Activated CD8-positive, alpha-beta memory T cell treated with anti-CD3 and anti-CD28 coated beads for 36 hours (primary cell): Measurements from ENCODE around the gene ACAP1. TPM values are rescaled to one million over a fixed set of nuclear protein-coding genes. Genes with fewer than 3 reads are reported as not detected.

Experiments used
- CTCF ChIA-PET: fragments of 350-600 bp; sonication (Branson Sonifier 250); formaldehyde crosslinking; loops from one replicate; lab custom pipeline; 2021; ENCODE audit warnings: antibody characterized with exemption; lab: Charles Lee
- POLR2A ChIA-PET: fragments of 350-600 bp; sonication (Branson Sonifier 250); formaldehyde crosslinking; loops from one replicate; lab custom pipeline; 2021; ENCODE audit warnings: antibody characterized with exemption; lab: Charles Lee
- total RNA-seq, 2 experiments: library from RNA; stranded (reverse); gene quantifications; one replicate each; pipeline ENCODE4 v1.2.3, GENCODE V29; 2021

Gene ACAP1
- total RNA-seq, 2 experiments from 2014 or later, result 234 to 241 TPM

DNA sequence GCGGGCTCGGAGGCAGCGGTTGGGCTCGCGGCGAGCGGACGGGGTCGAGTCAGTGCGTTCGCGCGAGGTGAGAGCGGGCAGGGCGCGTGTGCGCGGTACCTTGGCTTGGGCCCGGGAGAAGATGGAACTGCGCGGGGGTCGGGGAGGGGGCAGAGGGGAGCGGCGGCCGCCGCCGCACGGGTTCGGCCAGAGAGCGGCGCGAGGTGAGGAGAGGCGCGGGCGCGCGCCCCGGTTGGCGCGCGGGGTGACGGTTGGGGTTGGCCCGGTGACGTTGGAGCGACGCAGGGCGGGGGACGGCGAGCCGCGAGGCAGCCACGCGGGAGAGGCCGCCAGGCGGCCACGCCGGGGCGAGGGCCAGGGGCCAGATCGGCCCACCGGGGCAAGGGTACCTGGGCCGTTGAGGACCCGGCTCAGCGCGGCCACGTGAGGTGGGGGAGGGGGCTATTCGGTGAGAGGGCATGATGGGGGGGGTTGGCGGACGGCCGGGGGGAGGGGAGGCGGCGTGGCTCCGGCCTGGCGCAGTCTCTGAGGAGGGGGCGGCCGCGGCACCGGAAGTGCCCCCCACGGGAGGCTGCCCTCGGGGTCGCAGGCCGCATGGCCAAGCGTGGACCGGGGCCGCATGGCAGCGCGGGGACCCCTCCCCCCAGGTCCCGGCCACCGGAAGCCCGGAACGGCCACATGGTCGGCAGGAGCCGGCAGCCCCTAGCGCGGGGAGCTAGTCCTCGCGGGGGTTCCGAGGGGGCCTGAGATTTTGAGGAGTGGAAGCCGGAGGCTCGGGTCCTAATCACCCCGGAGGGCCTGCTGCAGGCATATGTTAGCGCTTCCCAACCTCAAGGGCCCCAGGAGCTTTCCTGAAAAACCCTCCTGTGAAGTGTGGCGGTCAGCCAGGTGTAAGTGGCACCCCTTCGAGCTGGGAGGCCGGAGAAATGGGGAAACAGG is 28.4 kb upstream of the ACAP1 start:
- ChIA-PET POLR2A (interaction anchor here (0.5 to 2.0 kb wide), 9 partner anchors 22 to 940 kb away, joined by 3 to 12 read pairs (median 5); partner anchors contain the start of genes ACADVL, ACAP1, CTC1 and CTDNEP1), CTCF (no interaction called here)

DNA sequence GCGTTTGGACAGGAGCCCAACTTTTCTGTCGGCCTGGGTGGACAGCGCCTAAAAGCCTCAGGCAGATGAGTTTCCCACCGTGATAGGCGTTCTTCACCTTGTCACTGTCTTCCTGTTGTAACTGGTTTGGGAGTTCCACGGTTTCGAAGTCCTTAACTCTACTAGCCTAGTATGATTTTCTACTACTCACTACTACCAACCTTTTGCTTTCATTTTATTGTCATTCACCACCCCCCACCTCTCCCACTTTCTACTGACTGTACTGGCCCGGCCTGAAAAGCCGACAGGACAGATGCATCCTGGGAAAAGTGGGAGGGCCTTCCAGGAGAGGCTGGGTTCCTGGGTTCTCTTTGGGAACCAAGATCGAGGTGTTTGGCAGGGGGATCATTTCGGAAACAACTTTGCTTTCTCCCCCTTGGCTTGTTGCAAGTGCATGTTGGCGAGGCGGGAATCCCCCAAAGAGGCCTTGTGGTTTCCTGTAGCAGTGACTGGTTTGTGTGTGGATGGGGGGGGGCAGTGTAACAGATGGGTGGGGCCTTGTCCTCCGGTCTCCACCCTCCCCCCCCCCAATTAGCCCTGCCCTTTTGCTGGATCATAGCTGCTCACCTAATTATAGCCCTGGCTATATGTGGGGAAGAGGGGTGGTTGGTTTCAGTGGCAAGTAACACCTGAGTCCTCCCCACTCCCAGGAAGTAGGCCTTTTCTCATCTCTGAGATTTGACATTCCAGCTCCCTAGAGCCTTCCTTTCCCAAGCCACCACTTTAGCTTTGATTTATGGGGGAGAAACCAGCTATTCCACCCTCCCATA is 27.5 kb upstream of the ACAP1 start:
- POLR2A ChIA-PET, result interaction anchor here (0.5 to 2.0 kb wide), 12 partner anchors 21 to 939 kb away, joined by 3 to 12 read pairs (median 4); partner anchors contain the start of genes ACADVL, ACAP1, CTC1 and CTDNEP1
- CTCF ChIA-PET, result interaction anchor here (0.6 to 1.1 kb wide), 2 partner anchors 10 to 13 kb away, joined by 3 to 4 read pairs; no protein-coding TSS in a partner anchor

DNA sequence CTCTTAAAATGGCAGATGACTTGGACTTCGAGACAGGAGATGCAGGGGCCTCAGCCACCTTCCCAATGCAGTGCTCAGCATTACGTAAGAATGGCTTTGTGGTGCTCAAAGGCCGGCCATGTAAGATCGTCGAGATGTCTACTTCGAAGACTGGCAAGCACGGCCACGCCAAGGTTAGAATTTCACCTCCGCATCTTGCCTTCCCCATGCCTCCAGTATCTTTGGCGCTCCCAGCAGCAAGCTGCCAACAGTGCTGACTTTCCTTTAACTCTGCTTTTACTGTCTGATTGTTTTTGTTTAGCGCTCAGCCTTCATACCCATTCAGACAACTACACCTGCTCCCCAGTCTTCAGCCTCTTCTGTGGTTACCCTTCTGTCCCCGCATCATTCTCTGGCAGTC is 26.7 kb upstream of the ACAP1 start:
- POLR2A ChIA-PET, result interaction anchor here (0.5 to 2.0 kb wide), 7 partner anchors 20 to 267 kb away, joined by 3 to 12 read pairs (median 3); partner anchors contain the start of gene ACAP1
- CTCF ChIA-PET, result interaction anchor here (1.1 kb wide), 1 partner anchor 12 kb away, joined by 3 read pairs; no protein-coding TSS in a partner anchor

DNA sequence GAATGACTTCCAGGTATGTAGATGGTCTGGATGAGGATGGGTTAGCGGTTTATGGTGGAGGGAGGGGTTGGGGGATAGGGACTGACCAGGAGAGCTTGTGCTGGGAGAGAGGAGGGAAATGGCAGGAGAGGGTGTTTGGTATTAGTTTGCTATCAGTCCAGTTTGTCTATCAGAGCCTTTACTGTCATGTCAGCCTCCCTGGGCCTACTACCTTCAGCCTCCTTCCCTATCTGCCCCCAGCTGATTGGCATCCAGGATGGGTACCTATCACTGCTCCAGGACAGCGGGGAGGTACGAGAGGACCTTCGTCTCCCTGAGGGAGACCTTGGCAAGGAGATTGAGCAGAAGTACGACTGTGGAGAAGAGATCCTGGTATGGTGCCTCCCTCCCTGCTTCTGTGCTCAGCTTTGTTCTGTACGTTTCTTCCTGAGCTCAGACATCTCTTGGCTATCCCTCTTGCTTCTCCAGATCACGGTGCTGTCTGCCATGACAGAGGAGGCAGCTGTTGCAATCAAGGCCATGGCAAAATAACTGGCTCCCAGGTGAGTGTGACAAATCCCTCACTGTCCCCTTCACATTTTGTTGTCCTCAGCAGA is 25.1 kb upstream of the ACAP1 start:
- POLR2A ChIA-PET, result interaction anchor here (0.6 kb wide), 1 partner anchor 93 kb away, joined by 4 read pairs; the partner anchor contains the start of gene TMEM256
- CTCF ChIA-PET, result interaction anchor here (1.0 kb wide), 1 partner anchor 26 kb away, joined by 4 read pairs; no protein-coding TSS in a partner anchor

DNA sequence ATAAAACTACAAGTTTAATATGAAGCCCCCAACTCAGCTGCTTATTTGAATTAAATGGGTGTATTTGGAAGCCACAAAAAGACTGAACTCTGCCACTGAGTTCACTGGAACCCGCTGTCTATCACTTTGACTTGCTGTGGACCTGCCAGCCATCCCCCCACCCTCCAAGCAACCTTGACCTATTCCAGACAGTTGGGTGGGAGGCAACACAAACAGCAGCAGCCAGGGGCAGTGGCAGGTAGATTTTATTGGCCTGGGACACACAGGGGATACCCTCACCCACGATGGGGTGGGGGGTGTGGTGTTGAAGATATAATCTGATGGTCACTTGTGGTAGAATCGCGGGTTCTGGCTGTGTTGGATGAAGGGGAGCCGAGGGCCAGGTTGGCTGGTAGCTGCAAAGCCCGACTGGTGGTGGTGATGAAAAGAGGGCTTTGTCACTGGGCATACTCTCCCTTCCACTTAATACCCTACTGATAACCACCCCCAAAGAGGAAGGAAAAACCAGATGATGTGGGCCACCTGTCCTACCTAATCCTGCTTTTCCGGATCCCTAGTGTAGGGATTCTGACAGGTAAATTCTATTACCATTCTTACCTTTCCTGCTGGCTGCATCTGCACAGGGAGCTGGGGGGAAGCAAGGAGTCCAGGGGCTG is 23.8 kb upstream of the ACAP1 start:
- ChIA-PET POLR2A (interaction anchor here (0.8 to 2.2 kb wide), 3 partner anchors 17 to 92 kb away, joined by 3 to 13 read pairs (median 6); partner anchors contain the start of gene NEURL4), CTCF (interaction anchor here (0.6 to 2.5 kb wide), 5 partner anchors 12 to 380 kb away, joined by 4 to 8 read pairs (median 5); partner anchors contain the start of gene NEURL4)

DNA sequence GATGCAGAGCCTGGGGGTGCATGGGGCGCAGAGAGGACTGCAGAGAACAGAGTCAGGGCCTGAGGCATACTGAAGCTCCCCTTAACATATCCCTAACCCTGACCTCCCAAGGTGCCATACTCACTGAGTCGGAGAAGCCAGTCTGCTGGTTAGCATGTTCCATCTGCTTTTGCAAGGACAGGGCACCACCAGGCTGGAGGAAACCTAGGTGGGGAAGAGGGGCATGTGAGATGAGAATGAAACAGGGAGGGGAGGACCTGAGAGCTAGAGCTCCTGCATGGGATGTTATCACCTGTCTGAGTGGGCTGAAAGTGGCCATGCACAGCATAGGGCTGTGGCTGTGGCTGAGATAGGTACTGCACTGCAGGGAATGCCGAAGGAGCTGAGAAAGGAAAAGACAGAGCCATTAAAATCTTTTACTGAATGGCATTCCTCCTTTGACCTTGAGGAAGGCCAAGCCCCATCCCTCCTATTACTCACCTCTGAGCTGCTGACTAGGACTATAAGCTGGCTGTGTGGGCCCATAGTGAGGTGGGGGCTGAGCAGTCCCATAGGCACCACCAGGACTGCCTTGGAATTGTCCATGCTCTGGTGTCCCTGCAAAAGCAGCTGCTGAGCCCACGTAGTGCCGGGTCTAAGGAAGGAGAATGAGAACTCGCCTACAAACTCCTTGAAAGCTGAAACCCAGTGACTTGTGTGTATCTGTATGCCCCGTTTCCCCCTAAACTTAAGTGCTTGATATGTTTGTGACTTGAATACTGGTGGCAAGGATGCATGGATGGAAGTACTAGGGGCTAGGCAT is 23.0 kb upstream of the ACAP1 start:
- POLR2A ChIA-PET, result interaction anchor here (0.6 to 2.2 kb wide), 7 partner anchors 12 to 167 kb away, joined by 3 to 13 read pairs (median 6); partner anchors contain the start of gene NEURL4
- CTCF ChIA-PET, result interaction anchor here (0.6 to 2.5 kb wide), 6 partner anchors 12 to 379 kb away, joined by 4 to 8 read pairs (median 5); partner anchors contain the start of genes NEURL4 and SLC2A4

DNA sequence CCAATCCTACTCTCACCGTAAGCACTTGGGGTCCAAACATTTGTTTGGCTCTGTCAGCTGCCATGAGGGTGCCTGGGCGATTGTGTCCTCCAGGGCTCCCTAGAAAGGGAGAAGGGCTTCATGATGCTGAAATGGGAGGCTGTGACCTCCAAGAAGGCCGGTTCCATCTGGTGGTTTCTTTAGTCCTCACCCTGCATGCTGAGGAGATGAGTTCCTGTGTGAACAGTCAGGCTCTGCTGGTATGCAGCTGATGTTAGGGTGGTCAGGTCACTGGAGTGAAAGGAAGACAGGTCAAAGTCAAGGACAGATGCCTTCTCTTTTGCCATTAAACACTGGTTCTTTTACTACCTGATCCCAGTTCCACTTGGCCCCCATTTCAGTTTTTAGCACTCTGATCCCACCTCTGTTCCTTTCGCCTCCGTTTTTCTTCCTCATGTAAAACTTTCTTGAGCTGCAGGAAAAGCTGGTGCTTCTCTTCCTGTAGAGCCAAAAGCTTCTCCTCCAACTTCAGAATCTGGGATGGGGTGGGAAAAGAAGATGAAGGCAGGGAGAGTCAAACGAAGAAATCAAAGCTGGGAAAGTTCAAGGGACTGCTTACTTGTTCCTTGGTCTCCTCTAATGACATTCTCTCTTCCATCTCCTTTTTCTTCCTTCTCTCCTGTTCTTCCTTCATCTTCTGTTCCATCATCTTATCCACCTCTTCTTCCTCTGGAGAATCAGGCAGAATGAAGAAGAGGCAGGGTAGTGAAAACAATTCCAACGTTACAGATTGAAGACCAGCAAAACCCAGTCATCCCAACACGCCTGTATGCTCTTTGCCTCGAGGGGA is 22.2 kb upstream of the ACAP1 start:
- ChIA-PET CTCF (interaction anchor here (0.8 to 3.3 kb wide), 9 partner anchors 11 to 34 kb away, joined by 3 to 9 read pairs (median 5); partner anchors contain the start of genes ACAP1, NEURL4 and SLC2A4), POLR2A (interaction anchor here (0.6 to 2.2 kb wide), 6 partner anchors 11 to 260 kb away, joined by 3 to 13 read pairs (median 6); partner anchors contain the start of gene NEURL4)

DNA sequence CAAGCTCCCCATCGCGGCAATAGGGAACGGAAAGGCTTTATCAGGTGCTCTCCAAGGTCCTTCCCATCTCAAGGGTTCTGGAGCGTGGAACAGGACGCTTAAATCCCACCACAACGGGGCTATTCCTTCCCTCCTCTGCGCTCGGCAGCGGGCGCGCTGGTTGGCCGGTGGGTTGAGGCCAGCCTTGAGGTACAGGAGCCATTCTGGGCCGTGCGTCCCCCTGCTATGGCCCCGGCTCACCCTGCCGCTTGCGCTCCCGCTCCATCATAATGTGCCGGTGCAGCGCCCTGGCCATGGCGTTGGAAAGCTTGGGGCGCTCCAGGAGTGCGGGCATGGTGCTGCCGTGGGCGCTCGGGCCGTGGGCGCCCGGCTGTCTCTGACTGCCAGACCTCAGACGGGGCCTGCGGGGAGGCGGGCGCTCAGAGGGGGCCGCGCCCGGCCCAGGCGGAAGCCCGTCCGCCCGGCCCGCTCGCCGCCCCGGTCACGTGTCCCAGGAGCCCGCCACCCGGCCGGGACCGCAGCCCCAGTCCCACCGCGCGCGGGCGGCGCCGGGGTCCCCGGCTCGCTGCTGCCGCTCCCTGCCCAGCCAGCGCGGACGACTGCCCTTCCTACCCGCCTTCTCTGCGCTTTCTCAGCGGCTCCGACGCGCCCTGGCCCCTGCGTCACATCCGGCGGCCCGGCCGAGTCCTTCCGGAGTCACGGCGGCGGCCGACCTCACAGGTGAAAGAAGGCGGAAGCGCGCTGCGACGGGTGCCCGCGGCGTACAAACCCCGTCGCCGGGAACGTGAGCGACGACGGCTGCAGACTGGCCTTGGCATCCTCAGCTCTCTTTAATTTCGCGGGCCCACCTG is 21.4 kb upstream of the ACAP1 start, which contains the start of gene GPS2:
TSS of gene GPS2 (minus strand) at position 642 of the 851 bp plus-strand sequence. CDS start at position 334, 308 bp downstream.
- ChIA-PET POLR2A (interaction anchor here (0.6 to 2.2 kb wide), 5 partner anchors 15 to 259 kb away, joined by 3 to 13 read pairs (median 5); partner anchors contain the start of gene NEURL4), CTCF (interaction anchor here (0.9 to 3.3 kb wide), 6 partner anchors 10 to 33 kb away, joined by 3 to 9 read pairs (median 6); partner anchors contain the start of genes ACAP1 and NEURL4)

DNA sequence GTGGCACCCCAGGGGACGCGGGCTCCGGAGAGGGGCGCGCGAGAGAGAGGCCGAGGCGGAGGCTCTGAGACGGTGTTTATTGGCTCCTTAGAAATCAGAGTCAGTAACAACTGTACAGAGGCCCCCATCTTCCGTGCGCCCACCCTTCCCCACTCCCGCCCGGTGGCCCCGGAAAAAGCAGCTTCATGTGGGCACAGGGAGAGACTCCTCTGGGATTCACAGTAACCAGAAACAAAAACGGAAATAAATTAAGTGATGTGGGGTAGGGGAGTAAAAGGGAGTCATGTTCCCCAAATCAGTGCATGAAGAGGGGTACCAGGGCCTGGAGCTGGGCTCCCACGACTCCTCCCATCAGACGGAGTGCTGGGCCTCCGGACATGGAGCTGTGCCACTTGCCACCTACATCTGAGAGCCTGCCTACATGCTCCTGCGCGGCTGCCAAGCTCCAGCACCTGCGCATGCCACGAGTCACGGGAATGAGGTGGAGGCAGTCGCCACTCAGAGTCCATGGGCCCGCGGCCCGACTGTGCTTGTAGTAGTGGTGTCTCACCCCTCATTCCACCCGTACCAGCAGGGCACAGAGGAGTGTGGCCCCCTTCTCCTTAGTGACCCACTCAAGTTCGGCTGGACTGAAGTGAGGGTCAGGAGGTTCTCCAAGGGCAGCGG is 20.6 kb upstream of the ACAP1 start:
- ChIA-PET CTCF (interaction anchor here (1.8 to 3.3 kb wide), 3 partner anchors 14 to 33 kb away, joined by 4 to 9 read pairs (median 7); partner anchors contain the start of genes ACAP1 and NEURL4), POLR2A (interaction anchor here (0.6 to 1.5 kb wide), 2 partner anchors 14 to 34 kb away, joined by 4 to 5 read pairs; partner anchors contain the start of gene NEURL4)

DNA sequence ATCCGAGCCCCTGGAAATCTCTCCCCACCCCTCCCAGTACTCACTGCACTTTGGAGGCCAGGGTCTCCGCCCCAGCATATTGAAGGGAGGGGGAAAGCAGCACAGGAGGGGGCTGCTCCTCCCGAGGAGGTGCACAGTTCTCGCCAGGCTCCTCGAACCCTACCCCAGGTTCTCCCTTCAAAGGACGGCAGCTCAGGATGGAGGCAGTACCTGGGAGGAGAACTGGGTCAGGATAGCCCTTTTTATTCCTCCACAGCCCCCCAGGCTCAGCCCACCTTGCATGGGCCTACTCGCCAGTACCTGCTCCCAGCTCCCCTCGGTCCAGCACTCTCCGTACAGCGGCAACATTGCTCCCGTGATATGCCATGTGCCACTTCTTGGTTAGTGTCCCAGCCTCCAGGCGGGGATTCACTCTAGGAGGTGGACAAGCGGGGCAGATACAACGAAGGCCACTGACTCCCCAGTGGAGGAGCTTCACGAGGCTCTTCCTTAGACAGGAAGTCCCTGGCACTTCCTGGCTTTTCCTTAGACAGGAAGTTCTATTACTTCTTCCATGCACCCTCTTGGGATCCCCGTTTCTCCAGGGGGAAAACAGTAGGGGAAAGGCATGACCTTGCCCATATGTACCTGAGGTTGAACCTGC is 19.0 kb upstream of the ACAP1 start:
- CTCF ChIA-PET, result interaction anchor here (1.1 to 3.3 kb wide), 2 partner anchors 12 to 35 kb away, joined by 4 to 9 read pairs; partner anchors contain the start of gene NEURL4
- POLR2A ChIA-PET, result interaction anchor here (1.2 kb wide), 1 partner anchor 12 kb away, joined by 4 read pairs; the partner anchor contains the start of gene NEURL4

DNA sequence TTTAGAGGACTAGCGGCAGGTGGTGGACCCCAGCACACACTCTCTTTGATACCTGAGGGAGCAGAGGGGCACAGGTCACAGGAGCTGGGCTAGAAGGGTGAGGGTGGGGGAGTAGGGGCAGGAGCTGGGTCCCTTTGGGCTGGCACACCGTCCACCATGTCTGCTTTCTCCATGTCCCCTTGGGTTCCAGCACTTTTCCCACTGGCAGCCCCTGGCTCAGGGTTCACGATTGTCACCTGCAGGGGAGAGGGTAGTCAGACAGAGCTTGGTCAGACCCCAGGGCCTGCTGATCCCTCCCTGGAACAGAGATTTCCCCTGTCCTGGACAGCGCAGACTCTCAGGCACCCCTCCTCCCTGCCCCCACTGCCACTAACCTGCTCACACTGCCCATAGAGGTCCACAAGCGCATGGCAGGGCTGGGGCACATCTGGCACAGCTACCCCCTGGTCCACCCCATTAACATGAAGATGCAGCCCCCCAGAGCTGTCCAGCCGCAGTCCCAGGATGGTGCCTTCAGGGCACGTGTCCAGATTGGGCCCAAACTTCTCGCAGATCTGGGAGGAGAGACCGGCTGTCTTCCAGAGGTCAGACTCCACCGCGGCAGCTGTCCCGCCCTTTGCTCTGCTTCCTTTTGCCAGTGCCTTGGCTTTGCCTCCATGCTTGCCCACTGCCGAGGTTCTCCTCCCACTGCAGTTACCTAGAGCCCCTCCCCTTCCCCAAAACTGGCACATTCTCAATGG is 18.0 kb upstream of the ACAP1 start:
- POLR2A ChIA-PET, result interaction anchor here (0.5 to 1.2 kb wide), 3 partner anchors 11 to 24 kb away, joined by 3 to 7 read pairs (median 4); partner anchors contain the start of gene NEURL4
- CTCF ChIA-PET, result interaction anchor here (0.5 to 1.1 kb wide), 2 partner anchors 34 to 133 kb away, joined by 4 read pairs; no protein-coding TSS in a partner anchor

DNA sequence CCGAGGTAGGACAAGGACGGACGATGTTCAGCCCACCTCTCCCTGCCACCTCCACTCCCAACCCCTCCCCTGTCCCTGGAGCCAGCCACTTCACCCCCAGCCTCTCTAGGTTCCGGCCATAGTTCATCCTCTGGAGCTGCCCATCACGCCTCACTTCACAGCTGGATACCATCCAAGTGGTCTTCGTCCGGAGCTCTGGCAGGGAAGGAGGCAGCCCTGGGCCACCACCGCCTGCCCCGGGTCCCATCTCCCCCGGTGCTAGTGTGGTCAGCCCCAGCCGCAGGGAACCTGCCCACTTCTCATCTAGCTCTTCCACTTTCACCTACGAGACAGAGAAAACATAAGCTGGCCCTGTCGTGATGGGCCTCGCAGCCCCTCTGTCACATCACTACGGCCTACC is 14.9 kb upstream of the ACAP1 start:
- POLR2A ChIA-PET, result no interaction called here
- CTCF ChIA-PET, result interaction anchor here (0.6 to 1.4 kb wide), 3 partner anchors 12 to 24 kb away, joined by 3 to 4 read pairs (median 3); partner anchors contain the start of gene ACAP1
